ENCODE measurements around the gene MROH7. TPM values are rescaled to one million over a fixed set of nuclear protein-coding genes. Genes with fewer than 3 reads are reported as not detected.

Gene MROH7
- total RNA-seq, result not detected

DNA sequence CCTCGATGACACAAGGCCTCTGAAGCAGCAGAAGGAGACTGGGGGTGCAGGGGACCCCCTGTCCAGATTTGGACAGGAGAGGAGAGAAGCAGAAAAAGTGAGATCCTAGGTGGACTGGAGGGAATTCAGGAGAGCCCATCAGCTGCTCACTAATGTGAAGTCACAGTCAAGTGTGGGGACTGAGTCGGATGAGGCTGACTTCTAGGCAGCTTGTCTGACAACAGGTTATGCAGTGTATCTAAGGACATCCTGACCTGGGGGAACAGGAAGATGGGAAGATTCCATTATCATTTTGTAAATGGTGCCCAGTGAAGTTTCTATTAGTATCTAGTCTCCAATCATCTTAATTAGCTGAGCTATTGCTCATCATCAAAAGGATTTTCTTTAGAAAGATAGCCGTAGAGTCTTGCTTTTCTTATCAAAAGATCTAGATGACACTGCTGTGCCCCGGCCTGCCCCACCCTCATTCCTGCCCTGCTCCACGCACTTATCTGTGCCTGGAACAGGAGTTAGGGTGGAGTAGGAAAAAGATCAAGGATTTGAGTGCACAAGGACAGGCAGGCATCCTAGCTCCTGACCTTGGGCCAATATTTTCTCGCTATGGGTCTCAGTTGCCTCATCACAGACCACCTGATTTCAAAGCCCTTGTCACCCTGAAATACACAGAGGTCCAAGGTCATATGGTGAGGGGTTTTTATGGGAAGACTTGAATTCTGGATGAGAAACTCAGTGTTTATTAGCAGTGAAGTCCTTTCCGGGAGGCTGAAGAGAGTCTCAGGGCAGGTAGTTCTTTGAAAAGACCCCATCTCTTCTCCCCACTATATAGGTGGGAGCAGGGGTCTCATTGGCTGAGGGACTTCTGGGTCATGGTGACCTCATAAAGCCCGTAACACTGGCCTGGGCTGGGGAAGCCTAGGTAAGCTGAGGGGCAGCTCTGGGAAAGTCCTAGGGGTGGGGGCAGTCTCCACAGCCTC lies at the start of gene MROH7:
Gene MROH7, plus strand, starts transcription at position 924 of the 974 bp plus-strand sequence. CDS start 11,141 bp downstream, outside the sequence.
- POLR2A ChIA-PET, result no interaction called here
- CTCF ChIA-PET, result no interaction called here

DNA sequence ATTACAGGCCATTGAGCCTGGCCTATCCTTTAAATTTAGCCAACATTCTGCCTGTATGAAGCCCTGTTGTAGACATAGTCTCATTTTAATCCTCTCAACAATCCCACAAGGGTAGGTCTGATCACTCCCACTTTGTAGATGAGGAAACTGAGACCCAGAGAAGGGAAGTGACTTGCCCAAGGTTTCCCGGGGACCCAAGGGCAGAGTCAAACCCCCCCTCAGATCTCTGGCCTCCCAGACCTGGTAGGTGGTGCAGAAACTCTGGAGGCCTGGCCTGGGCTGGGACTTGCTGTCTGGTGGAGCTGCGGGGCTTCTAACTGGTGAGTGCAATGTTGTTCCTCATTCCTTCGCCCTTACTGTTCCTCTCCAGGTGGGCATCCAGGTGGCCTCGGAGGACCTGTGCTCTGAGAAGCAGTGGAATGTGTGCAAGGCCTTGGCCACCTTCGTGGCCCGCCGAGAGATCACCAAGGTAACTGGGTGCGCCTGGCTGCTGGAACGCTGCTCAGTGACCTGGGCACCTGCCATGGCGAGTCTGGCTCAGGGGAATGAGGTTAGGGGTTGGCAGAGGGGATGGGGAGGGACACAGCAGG lies 47.9 kb upstream of the MROH7 start:
- ChIA-PET POLR2A (no interaction called here), CTCF (interaction anchor here (0.6 kb wide), 1 partner anchor 17 kb away, joined by 3 read pairs; no protein-coding TSS in a partner anchor)

DNA sequence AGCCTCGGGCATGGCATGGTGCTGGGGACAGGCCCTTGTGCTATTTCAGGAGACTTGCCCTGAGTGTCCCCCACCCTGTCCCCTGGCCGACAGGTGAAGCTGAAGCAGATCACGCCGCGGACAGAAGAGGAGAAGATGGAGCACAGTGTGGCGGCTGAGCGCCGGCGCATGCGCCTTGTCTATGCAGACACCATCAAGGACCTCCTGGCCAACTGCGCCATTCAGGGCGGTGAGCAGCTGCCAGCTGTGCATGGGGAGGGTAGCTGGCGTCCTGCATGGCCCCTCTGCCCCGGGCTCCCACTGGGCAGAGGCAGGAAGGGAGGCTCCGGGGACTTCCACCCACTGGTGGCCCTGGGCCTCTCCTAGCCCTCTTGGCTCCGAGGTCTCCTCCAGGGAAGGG lies 47.1 kb upstream of the MROH7 start:
- CTCF ChIA-PET, result no interaction called here
- POLR2A ChIA-PET, result no interaction called here

DNA sequence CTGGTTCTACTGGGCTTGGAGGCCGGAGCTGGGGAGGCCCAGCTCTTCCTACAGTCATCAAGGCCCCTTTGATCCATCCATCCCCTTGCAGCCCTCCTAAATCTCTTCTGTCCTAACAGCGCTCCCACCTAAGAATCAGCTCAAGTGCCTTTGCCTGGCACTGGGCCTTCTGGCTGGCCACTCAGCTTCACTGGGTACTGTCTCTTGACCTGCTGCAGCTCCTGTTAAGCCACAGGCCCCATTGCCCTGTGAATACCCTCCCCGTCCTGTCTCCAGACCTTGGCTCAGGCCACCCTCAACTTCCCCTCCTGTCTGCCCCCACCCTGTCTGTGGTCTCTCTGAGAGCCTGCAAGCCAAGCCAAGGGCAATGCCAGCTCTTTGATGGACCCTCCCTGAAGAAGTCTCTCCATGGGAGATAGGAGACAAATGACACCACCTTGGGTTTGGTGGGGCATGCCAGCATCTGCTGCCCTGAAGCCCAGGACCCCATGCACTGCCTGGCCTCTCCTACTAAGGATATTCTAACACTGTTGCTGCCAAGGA lies 45.6 kb upstream of the MROH7 start:
- ChIA-PET CTCF (no interaction called here), POLR2A (no interaction called here)

DNA sequence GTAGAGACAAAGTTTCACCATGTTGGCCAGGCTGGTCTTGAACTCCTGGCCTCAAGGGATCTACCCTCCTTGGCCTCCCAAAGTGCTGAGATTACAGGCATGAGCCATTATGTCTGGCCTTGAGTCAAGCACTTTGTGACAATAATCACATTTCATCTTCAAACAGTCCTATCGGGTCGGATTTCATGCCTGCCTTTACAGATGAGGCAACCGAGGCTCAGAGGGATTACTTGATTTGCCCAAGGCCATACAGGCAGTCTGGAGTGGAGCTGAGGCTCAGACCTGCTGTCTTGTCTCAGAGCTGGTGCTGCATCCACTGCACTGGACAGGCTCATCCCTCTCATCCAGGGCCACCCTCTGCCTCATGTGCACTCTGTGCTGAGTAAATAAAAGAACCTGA lies 44.8 kb upstream of the MROH7 start:
- POLR2A ChIA-PET, result no interaction called here
- CTCF ChIA-PET, result no interaction called here

DNA sequence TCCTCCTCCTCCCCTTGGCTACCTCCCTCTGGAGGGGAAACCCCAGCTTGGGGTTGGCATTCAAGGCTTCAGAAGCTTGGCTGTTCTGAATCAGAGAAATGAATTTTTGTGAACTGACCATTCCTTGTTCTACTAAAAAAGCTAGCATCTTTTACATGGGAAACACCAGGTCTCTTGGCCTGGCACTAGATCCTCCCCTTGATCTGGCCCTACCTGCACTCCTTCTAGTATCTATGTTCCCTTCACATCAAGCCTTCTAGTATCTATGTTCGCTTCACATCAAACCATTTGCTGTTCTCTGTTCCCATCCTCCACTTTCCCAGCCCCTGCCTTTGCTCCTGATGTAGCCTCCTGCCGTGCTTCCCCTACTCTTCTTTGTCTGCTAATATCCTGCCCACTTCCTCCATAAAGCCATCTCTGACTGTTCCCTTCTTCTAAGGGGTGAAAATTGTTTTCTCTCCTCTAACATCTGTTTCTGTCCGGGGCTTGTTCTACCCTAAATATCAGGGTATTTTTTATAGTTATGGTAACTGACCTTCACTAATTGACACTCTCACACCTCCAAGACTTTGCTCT lies 44.0 kb upstream of the MROH7 start:
- POLR2A ChIA-PET, result no interaction called here
- CTCF ChIA-PET, result no interaction called here

DNA sequence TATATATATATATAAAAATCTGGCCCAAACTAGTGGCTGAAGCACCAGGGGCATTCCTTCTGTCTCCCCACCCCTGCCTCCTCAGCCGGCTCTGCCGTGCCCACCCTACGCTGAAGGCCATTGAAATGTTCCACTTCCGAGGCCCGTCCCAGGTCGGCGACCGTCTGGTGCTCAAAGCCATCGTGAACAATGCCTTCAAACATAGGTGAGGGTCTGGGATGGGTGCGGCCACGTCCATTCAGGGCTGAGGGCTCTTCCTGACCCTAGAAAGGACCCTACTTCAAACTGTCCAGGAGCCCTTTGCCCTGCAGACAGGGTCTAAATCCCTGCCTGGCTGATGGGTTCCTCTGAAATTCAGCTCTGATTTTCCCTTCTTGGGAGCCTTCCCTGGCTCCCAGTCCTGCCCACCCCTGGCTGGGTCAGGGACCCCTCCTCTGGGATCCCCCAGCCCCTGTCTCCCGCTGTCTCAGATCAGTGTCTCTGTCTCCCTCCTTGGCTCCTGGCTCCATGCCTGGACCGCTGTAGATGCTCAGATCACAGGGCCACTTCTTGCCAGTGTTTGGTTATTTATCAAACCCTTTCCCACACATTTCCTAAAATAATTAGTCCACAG lies 42.3 kb upstream of the MROH7 start:
- CTCF ChIA-PET, result no interaction called here
- POLR2A ChIA-PET, result no interaction called here

DNA sequence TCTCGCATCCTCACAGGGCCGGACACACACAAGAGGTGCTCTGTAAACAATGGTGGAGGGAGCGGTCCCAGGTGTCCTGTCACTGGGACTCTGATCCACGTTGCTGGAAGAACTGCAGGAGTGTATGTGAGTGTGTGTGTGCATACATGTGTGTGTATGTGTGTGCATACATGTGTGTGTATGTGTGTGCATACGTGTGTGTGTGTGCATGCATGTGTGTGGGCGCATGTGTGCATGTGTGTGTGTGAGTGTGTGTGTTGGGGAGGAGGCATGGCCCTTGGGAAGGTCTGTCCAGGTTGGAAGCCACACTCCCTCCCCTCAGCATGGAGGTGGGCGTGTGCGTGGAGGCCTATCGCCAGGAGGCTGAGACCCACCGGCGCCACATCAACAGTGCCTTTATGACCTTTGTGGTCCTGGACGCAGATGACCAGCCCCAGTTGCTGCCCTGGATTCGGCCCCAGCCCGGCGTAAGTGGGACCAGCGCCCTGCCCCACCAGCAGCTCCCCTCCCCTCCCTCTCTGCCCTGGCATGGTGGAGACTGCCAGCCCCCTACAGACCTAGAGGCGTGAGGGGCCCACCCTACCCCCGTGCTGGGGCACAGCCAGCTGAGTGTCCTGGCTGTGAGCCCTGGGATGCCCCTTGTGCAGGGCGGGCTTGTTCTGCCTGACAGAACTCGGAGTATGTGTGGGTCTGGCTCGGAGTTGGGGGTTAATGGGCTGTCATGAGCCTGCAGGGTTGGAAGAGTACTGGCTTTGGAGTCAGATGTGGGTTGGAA lies 40.5 kb upstream of the MROH7 start:
- ChIA-PET POLR2A (no interaction called here), CTCF (no interaction called here)

DNA sequence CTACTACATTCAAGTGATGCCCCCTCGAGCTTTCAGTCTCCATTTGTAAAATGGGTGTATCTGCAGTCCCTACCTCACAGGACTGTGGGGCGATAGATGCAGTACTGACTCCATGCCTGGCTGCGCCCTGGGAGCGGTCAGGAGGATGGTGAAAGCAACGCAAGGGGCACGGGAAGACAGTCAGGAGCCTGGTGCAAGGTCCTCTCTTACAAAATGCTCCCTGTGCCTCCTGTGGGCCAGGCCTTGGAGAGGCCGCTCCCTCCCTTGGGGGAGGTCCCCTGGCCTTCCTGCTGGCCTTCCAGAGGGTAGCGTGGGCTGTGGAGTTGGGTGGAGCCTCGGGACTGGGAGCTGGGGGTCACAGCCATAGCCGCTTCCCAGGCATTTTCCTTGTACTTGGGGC lies 39.9 kb upstream of the MROH7 start:
- ChIA-PET CTCF (no interaction called here), POLR2A (no interaction called here)

DNA sequence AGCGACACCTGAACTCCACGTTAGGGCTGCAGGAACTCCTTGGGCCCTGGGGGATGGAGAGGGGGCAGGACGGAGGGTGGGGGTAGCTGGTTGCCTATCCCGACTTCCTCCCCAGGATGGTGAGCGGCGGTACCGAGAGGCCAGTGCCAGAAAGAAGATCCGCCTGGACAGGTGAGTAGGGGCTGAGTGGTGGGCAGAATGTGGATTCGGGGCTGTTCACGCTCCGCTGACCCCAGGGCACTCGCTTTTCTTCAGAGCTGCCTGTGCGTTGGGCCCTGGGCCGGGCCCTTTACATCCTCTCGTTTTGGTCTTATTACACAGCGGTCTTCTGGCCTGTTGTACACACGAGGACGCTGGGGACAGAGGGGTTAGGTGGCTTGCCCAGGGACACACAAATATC lies 39.0 kb upstream of the MROH7 start:
- ChIA-PET POLR2A (no interaction called here), CTCF (no interaction called here)

DNA sequence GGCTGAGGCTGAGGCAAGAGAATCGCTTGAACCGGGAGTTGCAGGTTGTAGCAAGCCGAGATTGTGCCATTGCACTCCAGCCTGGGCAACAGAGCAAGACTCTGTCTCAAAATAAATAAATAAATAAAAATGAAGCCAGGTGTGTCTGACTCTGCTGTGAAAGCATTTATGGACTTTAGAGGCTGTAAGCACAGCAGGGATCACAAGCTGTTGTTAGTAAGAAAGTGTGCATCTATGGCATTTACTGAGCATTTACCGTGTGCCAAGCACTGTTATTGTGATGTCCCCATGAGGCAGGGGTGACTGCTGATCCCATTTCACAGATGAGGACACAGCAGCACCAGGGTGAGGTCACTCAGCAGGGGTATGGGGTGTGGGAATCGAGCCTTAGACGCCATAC lies 38.3 kb upstream of the MROH7 start:
- CTCF ChIA-PET, result no interaction called here
- POLR2A ChIA-PET, result no interaction called here

DNA sequence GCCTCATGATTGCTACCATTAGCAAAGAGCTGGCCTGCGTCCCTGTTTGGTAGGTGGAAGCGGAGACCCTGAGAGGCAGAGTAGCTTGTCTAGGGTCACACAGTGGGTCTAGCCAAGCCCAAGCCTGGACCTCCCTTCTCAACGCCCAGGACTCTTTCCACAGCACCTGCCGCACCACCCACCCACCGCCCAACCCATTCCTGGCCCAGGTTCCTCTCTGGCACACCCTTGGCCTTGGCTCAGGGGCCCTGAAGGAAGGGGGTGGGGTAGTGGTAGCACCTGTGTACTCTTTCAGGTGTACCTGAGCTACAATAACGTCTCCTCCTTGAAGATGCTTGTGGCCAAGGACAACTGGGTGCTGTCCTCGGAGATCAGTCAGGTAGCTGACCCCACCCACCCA lies 37.5 kb upstream of the MROH7 start:
- ChIA-PET CTCF (interaction anchor here (1.2 kb wide), 1 partner anchor 283 kb away, joined by 3 read pairs; the partner anchor contains the start of gene DHCR24), POLR2A (no interaction called here)

DNA sequence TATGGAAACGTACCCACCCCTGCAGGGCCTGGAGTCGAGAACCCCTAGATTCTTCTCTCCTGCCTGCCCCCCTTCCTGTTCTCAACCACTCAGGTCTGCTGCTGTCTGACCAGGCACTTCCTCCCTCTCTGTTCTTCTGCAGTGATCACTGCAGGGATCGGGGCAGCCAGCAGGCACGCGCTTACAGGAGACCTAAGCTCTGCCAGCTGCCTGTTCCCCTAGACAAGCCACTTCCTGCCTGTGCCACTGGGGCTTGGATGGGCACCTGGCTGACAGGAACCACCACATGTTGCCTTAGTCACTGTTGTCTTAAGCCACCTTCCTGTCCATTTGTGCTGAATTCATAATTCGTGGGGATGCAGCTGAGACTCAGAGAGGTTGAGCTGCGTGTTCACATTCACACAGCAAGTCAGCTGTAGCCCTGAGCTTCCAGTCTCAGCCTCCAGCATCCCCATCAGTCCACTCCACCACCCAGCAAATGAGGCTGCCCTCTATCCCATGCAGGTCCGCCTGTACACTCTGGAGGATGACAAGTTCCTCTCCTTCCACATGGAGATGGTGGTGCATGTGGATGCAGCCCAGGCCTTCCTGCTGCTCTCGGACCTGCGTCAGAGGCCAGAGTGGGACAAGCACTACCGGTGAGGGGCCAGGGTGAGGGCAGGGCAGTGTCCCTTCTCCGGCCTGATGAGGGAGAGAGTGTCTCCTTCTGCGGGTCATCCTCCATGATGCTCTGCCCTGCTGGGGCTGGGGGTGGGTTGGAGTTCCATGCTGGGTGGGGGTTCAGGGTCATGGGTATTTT lies 36.8 kb upstream of the MROH7 start:
- ChIA-PET CTCF (interaction anchor here (1.2 kb wide), 1 partner anchor 282 kb away, joined by 3 read pairs; the partner anchor contains the start of gene DHCR24), POLR2A (no interaction called here)

DNA sequence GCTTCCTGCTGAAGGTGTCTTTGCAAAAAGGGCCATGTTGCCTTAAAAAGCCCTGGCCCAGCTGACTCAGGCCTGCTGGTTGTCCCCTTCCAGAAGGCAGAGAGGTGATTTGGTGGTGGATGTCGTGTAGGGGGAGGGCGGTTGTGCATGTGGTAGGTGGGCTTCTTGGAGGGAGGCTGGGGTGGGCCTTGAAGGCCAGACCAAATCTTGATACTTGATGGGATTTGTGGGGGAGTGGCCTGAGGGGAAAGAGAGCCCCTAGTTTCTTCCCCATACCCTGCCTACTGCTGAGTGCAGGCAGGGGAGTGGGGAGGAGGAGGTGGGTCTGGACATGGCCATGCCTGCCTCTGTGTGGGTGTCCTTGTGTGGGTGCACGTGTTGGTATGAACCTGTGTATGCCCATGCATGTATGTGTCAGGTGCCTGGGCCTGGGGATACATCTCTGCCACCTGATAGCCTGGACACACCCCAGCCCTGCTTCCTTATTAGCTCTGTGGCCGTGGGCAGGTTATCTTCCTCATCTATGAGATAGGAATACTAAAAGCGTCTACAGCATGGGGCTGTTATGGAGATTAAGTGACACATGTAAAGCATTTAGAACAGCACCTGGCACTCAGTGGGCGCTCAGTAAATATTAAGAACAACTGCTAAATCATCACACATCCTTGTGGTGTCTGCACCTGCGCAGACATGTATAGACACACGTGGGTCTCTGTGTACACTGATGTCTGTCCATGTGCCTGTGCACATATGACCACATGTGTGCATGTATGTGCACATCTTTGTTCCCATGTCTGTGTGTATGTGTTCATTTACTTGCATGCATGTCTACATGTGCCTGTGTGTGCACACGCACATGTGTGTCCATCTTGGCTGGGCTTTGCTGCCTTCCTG lies 35.2 kb upstream of the MROH7 start:
- ChIA-PET POLR2A (no interaction called here), CTCF (no interaction called here)

DNA sequence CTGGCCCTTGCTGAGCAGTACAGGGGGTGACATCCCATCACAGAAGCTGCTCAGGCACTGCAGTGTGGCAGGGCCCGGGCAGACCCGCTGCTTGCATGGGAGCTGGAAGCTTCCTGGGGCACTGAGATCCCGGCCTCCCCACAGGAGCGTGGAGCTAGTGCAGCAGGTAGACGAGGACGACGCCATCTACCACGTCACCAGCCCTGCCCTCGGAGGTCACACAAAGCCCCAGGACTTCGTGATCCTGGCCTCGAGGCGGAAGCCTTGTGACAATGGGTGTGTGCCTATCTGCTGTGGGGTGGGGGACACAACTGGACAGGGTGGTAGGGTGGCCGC lies 34.6 kb upstream of the MROH7 start:
- CTCF ChIA-PET, result no interaction called here
- POLR2A ChIA-PET, result no interaction called here

DNA sequence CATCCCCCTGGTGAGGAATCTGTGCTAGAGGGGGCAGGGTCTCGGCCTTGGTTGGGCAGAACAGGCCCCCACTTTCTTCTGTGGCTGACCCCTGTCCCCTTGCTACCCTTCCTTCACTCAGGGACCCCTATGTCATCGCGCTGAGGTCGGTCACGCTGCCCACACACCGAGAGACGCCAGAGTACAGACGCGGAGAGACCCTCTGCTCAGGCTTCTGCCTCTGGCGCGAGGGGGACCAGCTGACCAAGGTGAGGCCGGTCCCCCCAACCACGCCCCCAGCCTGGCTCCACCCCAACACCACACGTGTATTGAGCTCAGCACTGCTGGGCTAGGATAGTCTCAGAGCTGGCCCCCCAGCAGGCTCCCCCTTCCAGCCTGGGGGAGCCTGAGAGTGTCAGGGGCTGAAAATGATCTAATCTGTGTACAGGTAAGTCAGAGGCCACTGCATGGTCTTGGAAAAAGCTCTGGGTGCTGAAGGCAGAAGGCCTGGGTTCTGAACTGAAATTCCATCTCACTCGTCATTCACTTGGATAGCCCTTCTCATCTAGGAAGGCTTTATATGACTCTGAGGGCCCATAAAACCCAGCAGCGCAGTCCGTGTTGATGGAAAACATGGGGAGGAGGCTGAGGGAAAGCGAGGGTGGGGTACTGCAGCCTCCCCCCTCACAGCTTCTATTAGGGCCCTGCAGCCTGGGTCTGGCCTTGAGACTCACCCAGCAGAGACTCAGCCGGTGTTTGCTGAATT lies 33.6 kb upstream of the MROH7 start:
- ChIA-PET CTCF (interaction anchor here (0.6 kb wide), 1 partner anchor 48 kb away, joined by 3 read pairs; no protein-coding TSS in a partner anchor), POLR2A (no interaction called here)

DNA sequence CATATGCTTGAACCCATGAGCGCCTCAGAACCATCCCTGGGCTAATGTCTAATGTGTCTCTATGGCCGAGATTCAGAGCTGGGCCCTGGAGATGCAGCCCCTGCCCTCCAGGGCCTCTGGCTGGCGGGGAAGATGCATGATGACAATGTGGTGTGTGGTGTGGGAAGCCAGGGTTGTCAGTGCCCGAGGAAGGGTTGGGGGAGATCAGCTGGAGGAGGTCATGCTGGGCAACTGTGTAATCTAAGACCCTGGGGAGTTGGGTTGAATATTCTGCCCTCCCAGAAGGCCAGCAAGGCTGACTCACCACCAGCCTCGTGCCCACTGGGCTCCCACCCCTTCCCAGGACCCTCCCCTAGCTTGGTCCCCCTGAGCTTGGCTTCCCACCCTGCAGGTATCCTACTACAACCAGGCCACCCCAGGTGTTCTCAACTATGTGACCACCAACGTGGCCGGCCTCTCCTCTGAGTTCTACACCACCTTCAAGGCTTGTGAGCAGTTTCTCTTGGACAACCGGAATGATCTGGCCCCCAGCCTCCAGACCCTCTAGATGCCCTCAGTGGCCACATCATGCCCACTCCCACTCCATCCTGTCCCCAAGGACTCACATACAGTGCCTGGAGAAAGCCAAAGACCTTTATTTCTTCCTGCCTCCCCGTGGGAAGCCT lies 32.9 kb upstream of the MROH7 start:
- POLR2A ChIA-PET, result no interaction called here
- CTCF ChIA-PET, result interaction anchor here (0.6 kb wide), 1 partner anchor 47 kb away, joined by 3 read pairs; no protein-coding TSS in a partner anchor
